H1 (cell line): Measurements from ENCODE around the gene ADD2. TPM values are rescaled to one million over a fixed set of nuclear protein-coding genes. Genes with fewer than 3 reads are reported as not detected.

Experiments
- EGR1 ChIP-seq: IDR thresholded peaks from 2 replicates; pipeline ENCODE4 v1.6.1; 2011; ENCODE audit warnings: low read depth, low read length, borderline replicate concordance
- NRF1 ChIP-seq: IDR thresholded peaks from 2 replicates; pipeline ENCODE4 v1.6.1; 2011; ENCODE audit warnings: mild to moderate bottlenecking, low read depth, low read length, improper control_type of control experiment
- SP4 ChIP-seq: IDR thresholded peaks from 2 replicates; pipeline ENCODE4 v1.6.1; 2012; ENCODE audit warnings: low read length, inconsistent platforms
- SUZ12 ChIP-seq: fragments of 200-600 bp; sonication (generic); IDR thresholded peaks from 2 replicates; pipeline ENCODE4 v1.6.1; 2012; ENCODE audit warnings: mild to moderate bottlenecking, inconsistent platforms, low read length, moderate library complexity, mixed read lengths
- TCF12 ChIP-seq: IDR thresholded peaks from 2 replicates; pipeline ENCODE4 v1.6.1; 2011; ENCODE audit warnings: low read depth, mild to moderate bottlenecking, low read length
- polyA plus RNA-seq, 7 experiments: library from polyadenylated mRNA; depleted of rRNA in 3 of 7; stranded (reverse) in 5 of 7; unstranded in 2 of 7; fragments of >200 nt in 5 of 7; fragments of 200-250 nt in 2 of 7; gene quantifications; 1 replicate in 5 of 7; 2 replicates in 1 of 7; 4 replicates in 1 of 7; pipeline versions ENCODE4 v1.2.1 to v1.2.3, GENCODE V29; 2011 to 2013; ENCODE audit warnings: missing spikeins in 2 of 7, mixed read lengths in 2 of 7
- total RNA-seq: library from RNA; stranded (reverse); fragmentation: NEBNext Ultra II Directional; extraction: Animal tissue kit (Norgen Biotek cat#: 25700); gene quantifications from 2 replicates; pipeline ENCODE4 v1.2.1, GENCODE V29; 2021
- TF ChIP-seq, protein P1 (sequence below): IDR thresholded peaks from 2 replicates; pipeline ENCODE4 v1.6.1; 2012; ENCODE audit warnings: low read length, inconsistent platforms
- TF ChIP-seq, protein P2 (sequence below): fragments of 300-600 bp; sonication (generic); IDR thresholded peaks from 2 replicates; pipeline ENCODE4 v1.7.1; 2012; ENCODE audit warnings: low read length, moderate library complexity, mild to moderate bottlenecking, inconsistent platforms; ENCODE audit not compliant: insufficient replicate concordance

Gene ADD2
- total and polyA plus RNA-seq, 2 of the 8 experiments (the other 6 are each of a cell fraction or from before 2014, with no cell fraction given): 58.5 to 170 TPM

DNA sequence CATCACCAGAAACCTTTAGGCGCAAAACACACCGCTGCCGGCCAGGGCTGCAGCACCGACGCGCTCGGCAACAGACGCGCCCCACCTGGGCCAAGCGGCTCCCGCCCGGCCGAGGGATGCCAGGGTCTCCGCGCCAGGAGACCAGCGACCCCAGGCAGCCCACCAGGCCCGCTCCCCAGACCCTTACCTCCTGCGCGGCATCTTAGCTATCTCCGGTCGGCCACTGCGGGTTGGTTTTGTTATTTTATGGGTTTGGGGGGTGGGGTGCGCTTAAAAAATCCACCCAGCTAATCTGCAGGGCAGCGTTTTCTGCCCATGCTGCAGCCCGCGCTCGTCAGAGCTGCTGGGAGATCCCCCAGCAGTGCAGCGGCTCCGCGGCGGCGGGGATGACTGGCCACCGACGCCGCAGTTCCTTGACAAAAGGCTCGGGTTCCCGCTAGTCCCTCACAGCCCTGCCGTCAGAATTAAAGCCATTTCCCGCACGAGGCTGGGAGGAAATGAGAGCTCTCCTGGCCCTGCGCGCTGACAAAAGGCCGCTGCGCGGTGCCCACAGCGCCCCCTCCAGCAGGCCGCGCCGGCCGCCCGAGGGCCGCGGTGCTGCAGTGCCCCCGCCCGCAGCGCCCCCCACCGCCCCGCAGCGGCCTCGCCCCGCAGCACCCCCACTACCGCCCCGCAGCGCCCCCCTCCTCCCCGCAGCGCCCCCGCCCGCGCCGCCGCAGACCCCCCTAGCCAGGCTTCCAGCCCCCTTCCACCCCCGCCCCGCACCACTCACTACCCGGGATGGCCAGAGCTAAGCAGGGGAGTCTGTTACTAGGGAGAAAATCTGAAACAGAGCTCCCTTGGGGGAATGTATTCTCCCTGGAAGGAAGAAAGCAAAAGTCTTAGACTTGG, at the start of gene ADD2 (continued):
- TF ChIP-seq, protein P1, sequence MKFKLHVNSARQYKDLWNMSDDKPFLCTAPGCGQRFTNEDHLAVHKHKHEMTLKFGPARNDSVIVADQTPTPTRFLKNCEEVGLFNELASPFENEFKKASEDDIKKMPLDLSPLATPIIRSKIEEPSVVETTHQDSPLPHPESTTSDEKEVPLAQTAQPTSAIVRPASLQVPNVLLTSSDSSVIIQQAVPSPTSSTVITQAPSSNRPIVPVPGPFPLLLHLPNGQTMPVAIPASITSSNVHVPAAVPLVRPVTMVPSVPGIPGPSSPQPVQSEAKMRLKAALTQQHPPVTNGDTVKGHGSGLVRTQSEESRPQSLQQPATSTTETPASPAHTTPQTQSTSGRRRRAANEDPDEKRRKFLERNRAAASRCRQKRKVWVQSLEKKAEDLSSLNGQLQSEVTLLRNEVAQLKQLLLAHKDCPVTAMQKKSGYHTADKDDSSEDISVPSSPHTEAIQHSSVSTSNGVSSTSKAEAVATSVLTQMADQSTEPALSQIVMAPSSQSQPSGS: no peak
- TF ChIP-seq SUZ12: no peak
- no peak for TF ChIP-seq SP4
- TF ChIP-seq EGR1: no peak
- TF ChIP-seq NRF1: no peak
- TF ChIP-seq, protein P2, sequence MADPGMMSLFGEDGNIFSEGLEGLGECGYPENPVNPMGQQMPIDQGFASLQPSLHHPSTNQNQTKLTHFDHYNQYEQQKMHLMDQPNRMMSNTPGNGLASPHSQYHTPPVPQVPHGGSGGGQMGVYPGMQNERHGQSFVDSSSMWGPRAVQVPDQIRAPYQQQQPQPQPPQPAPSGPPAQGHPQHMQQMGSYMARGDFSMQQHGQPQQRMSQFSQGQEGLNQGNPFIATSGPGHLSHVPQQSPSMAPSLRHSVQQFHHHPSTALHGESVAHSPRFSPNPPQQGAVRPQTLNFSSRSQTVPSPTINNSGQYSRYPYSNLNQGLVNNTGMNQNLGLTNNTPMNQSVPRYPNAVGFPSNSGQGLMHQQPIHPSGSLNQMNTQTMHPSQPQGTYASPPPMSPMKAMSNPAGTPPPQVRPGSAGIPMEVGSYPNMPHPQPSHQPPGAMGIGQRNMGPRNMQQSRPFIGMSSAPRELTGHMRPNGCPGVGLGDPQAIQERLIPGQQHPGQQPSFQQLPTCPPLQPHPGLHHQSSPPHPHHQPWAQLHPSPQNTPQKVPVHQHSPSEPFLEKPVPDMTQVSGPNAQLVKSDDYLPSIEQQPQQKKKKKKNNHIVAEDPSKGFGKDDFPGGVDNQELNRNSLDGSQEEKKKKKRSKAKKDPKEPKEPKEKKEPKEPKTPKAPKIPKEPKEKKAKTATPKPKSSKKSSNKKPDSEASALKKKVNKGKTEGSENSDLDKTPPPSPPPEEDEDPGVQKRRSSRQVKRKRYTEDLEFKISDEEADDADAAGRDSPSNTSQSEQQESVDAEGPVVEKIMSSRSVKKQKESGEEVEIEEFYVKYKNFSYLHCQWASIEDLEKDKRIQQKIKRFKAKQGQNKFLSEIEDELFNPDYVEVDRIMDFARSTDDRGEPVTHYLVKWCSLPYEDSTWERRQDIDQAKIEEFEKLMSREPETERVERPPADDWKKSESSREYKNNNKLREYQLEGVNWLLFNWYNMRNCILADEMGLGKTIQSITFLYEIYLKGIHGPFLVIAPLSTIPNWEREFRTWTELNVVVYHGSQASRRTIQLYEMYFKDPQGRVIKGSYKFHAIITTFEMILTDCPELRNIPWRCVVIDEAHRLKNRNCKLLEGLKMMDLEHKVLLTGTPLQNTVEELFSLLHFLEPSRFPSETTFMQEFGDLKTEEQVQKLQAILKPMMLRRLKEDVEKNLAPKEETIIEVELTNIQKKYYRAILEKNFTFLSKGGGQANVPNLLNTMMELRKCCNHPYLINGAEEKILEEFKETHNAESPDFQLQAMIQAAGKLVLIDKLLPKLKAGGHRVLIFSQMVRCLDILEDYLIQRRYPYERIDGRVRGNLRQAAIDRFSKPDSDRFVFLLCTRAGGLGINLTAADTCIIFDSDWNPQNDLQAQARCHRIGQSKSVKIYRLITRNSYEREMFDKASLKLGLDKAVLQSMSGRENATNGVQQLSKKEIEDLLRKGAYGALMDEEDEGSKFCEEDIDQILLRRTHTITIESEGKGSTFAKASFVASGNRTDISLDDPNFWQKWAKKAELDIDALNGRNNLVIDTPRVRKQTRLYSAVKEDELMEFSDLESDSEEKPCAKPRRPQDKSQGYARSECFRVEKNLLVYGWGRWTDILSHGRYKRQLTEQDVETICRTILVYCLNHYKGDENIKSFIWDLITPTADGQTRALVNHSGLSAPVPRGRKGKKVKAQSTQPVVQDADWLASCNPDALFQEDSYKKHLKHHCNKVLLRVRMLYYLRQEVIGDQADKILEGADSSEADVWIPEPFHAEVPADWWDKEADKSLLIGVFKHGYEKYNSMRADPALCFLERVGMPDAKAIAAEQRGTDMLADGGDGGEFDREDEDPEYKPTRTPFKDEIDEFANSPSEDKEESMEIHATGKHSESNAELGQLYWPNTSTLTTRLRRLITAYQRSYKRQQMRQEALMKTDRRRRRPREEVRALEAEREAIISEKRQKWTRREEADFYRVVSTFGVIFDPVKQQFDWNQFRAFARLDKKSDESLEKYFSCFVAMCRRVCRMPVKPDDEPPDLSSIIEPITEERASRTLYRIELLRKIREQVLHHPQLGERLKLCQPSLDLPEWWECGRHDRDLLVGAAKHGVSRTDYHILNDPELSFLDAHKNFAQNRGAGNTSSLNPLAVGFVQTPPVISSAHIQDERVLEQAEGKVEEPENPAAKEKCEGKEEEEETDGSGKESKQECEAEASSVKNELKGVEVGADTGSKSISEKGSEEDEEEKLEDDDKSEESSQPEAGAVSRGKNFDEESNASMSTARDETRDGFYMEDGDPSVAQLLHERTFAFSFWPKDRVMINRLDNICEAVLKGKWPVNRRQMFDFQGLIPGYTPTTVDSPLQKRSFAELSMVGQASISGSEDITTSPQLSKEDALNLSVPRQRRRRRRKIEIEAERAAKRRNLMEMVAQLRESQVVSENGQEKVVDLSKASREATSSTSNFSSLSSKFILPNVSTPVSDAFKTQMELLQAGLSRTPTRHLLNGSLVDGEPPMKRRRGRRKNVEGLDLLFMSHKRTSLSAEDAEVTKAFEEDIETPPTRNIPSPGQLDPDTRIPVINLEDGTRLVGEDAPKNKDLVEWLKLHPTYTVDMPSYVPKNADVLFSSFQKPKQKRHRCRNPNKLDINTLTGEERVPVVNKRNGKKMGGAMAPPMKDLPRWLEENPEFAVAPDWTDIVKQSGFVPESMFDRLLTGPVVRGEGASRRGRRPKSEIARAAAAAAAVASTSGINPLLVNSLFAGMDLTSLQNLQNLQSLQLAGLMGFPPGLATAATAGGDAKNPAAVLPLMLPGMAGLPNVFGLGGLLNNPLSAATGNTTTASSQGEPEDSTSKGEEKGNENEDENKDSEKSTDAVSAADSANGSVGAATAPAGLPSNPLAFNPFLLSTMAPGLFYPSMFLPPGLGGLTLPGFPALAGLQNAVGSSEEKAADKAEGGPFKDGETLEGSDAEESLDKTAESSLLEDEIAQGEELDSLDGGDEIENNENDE: no peak
- TF ChIP-seq TCF12: no peak
